Left renal cortex interstitium (tissue), 4 donors: ENCODE measurements around the gene GALNT13. TPM values are rescaled to one million over a fixed set of nuclear protein-coding genes. Genes with fewer than 3 reads are reported as not detected.

Experiments used
- DNase-seq, 4 donors: peaks; one replicate each; pipeline ENCODE4 v3.0.0-alpha.2; 2013; ENCODE audit warnings: low read depth in 4 of 4, low spot score in 2 of 4, missing footprints in 1 of 4
- polyA plus RNA-seq, 4 donors: library from polyadenylated mRNA; unstranded; fragments of 120-200 nt; gene quantifications; one replicate each; pipeline ENCODE4 v1.2.1, GENCODE V29; 2013; ENCODE audit not compliant: insufficient read length in 4 of 4

GALNT13 gene
- polyA plus RNA-seq, 4 donors = 1.9 to 2.6 (median 2.4) TPM

- DNase-seq = no peak
These were observed 331.5 kb downstream of the GALNT13 start for GRCh38 chr2:154203206-154203605.

- no peak for DNase-seq
These were observed 332.2 kb downstream of the GALNT13 start for GRCh38 chr2:154203902-154204301.

GRCh38 chr2:154207288-154208047, 335.7 kb downstream of the GALNT13 start:
- DNase-seq = no peak

GRCh38 chr2:154223726-154224125, 352.0 kb downstream of the GALNT13 start:
- no peak for DNase-seq

- DNase-seq = no peak
These were observed 355.2 kb downstream of the GALNT13 start for GRCh38 chr2:154226931-154227330.

- DNase-seq = no peak
These were observed 357.0 kb downstream of the GALNT13 start for GRCh38 chr2:154228566-154229280.

GRCh38 chr2:154229966-154230365, 358.2 kb downstream of the GALNT13 start:
- no peak for DNase-seq

GRCh38 chr2:154231021-154231420, 359.3 kb downstream of the GALNT13 start:
- no peak for DNase-seq

GRCh38 chr2:154233231-154233630, 361.5 kb downstream of the GALNT13 start:
- no peak for DNase-seq

GRCh38 chr2:154238252-154238651, 366.5 kb downstream of the GALNT13 start:
- DNase-seq = no peak

- DNase-seq = no peak
These were observed 368.6 kb downstream of the GALNT13 start for GRCh38 chr2:154240316-154240715.

GRCh38 chr2:154240921-154241379, 369.2 kb downstream of the GALNT13 start:
- no peak for DNase-seq

- DNase-seq = no peak
These were observed 371.0 kb downstream of the GALNT13 start for GRCh38 chr2:154242687-154243086.

GRCh38 chr2:154243685-154244084, 372.0 kb downstream of the GALNT13 start:
- no peak for DNase-seq

- no peak for DNase-seq
These were observed 373.2 kb downstream of the GALNT13 start for GRCh38 chr2:154244932-154245331.

GRCh38 chr2:154247503-154247902, 375.8 kb downstream of the GALNT13 start:
- DNase-seq = no peak

GRCh38 chr2:154256136-154256535, 384.4 kb downstream of the GALNT13 start:
- DNase-seq = no peak

GRCh38 chr2:154259030-154259429, 387.3 kb downstream of the GALNT13 start:
- DNase-seq = no peak

- DNase-seq = no peak
These were observed 389.8 kb downstream of the GALNT13 start for GRCh38 chr2:154261473-154262027.

- no peak for DNase-seq
These were observed 391.5 kb downstream of the GALNT13 start for GRCh38 chr2:154263206-154263605.

- no peak for DNase-seq
These were observed 392.3 kb downstream of the GALNT13 start for GRCh38 chr2:154264024-154264423.

GRCh38 chr2:154267983-154268382, 396.3 kb downstream of the GALNT13 start:
- no peak for DNase-seq
